T-helper 2 cell treated with Interferon-gamma antibody and Interleukin-4, amounts not matched to agents 5 μg/mL and 100 μg/mL, for 36 hours (primary cell): ENCODE measurements around the gene ANKLE1.
A peak's percentile ranks its signal among the peaks of the same experiment; 100 is the strongest.

Experiments
- DNase-seq: peaks from one replicate; pipeline ENCODE4 v3.0.0; 2021; ENCODE audit warnings: low spot score
- H3K27ac Mint-ChIP-seq: one replicate; pipeline ENCODE4 v1.8.0; 2021; ENCODE audit warnings: mild to moderate bottlenecking, mixed read lengths
- H3K27me3 Mint-ChIP-seq: one replicate; pipeline ENCODE4 v1.8.0; 2021; ENCODE audit warnings: low read depth, mixed read lengths
- H3K36me3 Mint-ChIP-seq: one replicate; pipeline ENCODE4 v1.8.0; 2021; ENCODE audit warnings: low read depth, mixed read lengths
- H3K4me1 Mint-ChIP-seq: one replicate; pipeline ENCODE4 v1.8.0; 2021; ENCODE audit warnings: low read depth, mixed read lengths
- H3K4me3 Mint-ChIP-seq: one replicate; pipeline ENCODE4 v1.8.0; 2022; ENCODE audit warnings: mild to moderate bottlenecking, moderate library complexity, mixed read lengths
- H3K9me3 Mint-ChIP-seq: one replicate; pipeline ENCODE4 v1.8.0; 2021; ENCODE audit warnings: mixed read lengths

Gene ANKLE1

DNA sequence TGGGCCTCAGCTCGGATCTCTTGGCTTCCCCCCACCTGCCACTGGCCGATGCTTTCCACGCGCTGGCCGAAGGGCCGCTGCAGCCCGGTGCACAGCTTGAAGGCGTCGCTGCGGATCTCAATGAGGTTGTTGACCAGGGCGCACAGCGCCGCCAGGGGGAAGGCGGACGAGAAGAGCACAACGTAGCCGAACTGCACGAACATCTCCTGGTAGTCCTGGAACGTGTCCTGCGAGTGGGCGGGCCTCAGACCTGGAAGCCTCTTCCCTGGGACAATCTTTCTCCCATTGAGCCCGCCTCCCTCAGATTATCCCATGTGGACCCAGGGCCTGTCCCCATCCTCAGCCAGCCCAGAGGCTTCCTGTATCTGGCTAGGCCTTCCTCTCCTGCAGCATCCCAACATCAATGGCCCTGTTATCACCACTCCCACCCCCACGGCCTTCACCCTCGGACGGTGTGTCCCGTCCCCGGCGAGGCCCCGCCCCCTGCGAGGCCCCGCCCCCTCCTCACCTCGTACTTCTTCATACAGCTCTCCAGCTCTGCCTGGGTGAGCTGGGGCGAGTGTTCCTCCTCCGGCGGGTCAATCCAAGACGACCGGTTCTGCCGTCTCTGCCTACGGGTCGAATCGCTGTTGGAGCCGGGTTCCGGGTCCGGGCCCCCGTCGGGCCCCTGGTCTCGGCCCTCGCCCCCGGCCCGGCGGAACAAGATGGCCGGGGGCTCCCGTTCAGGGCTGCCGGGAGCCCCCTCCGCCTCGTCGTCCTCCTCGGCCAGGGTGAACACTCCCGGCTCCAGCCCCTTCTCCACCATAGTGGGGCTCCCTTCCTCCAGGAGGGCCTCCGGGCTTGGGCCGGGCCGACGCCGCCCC is 46.2 kb downstream of the ANKLE1 start:
- H3K4me3 Mint-ChIP-seq, result peak overlapping the region; percentile 59
- DNase-seq, result no peak
- peaks cover 4% of the 10 kb centered on the region for H3K4me1 Mint-ChIP-seq
- H3K9me3 Mint-ChIP-seq, result no peaks in the 10 kb centered on the region
- peaks cover 11% of the 10 kb centered on the region for H3K27me3 Mint-ChIP-seq
- H3K27ac Mint-ChIP-seq, result no peak overlapping the region
- H3K36me3 Mint-ChIP-seq, result peaks cover 14% of the 10 kb centered on the region

DNA sequence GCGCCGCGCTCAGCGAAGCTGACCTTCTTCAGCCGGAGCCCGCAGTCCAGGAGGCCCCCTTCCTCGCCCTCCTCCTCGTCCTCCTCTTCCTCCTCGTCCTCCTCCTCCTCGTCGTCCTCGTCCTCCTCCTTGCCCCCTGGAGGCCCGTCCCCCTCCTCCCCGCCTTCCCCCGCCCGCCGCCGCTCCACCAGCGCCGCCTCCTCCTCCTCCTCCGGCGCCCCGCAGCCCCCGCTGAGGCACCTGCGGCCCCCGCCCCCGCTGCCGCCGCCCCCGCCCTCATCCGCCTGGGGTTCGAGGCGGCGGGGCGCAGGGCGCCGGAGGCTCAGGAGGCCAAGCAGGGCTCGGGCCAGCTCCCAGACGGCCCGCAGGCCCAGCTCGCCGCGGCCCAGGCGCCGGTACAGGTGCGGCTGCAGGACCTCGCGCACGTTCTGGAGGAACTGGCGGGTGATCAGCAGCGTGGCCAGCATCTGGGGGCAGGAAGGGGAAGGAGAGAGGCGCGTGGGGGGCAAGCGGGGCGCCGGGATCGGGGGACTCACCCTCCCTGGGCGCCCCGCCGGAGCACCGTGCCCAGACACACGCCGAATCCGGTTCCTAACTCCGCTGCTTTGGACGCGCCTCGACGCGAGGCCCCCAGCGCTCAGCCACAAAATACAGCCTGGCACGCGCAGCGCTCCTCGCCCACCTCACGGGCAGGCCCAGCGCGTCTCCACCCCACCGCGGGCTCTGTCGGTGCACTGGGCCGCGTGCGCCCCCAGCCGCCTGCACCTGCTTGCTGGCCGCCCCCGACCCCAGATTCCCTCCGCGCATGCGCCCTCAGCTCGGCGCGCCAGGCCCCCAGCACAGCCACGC is 47.0 kb downstream of the ANKLE1 start:
- H3K27ac Mint-ChIP-seq, result no peak overlapping the region
- H3K4me1 Mint-ChIP-seq, result peaks cover 8% of the 10 kb centered on the region
- peaks cover 14% of the 10 kb centered on the region for H3K36me3 Mint-ChIP-seq

DNA sequence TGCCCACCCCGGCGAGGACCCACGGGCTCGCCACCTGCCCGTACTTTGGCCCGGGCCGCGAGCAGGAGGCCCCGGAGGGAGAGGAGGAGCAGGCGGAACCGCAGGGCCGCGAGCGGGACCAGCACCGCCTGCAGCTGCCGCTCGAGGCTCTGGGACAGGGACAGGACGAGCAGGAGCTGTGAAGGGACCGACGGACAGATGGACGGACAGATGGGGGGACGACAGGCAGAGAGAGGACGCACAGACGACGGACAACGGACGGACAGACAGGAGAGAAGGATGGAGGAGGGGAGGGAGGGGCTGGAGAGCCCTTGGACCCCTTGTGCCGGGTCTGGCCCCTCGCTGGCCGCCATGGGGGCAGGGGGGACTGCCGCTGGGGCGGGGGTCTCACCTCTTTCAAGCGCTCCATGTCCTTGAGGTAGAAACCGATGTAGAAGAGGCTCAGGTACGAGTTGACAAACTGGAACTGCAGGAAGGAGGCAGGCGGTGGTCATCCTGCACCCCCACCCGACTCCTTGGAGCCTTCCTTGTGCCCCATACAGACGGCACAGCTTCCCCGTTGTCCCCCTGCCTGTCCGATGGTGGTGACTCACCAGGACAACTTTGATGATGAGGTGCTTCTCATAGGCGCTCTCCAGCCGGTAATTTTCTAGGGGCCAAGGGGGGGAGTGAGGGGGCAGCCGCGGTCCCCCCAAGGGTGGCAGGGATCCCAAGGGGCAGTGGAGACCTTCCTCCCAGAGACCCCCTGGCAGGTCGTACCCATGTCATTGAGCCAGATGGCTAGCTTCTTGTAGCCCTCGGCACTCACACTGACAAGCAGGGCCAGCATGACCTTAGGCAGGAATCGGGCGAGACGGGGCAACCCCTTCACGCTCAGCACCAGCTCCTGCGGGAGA is 47.9 kb downstream of the ANKLE1 start:
- Mint-ChIP-seq H3K4me3 (peak overlapping the region; percentile 42), H3K27ac (no peak overlapping the region), H3K27me3 (peaks cover 11% of the 10 kb centered on the region)

More for the DNA sequence above, 47.0 kb downstream of the ANKLE1 start:
- Mint-ChIP-seq H3K9me3 (no peaks in the 10 kb centered on the region), H3K4me3 (peak overlapping the region; percentile 54), H3K27me3 (peaks cover 11% of the 10 kb centered on the region)
- DNase-seq, result no peak

DNA sequence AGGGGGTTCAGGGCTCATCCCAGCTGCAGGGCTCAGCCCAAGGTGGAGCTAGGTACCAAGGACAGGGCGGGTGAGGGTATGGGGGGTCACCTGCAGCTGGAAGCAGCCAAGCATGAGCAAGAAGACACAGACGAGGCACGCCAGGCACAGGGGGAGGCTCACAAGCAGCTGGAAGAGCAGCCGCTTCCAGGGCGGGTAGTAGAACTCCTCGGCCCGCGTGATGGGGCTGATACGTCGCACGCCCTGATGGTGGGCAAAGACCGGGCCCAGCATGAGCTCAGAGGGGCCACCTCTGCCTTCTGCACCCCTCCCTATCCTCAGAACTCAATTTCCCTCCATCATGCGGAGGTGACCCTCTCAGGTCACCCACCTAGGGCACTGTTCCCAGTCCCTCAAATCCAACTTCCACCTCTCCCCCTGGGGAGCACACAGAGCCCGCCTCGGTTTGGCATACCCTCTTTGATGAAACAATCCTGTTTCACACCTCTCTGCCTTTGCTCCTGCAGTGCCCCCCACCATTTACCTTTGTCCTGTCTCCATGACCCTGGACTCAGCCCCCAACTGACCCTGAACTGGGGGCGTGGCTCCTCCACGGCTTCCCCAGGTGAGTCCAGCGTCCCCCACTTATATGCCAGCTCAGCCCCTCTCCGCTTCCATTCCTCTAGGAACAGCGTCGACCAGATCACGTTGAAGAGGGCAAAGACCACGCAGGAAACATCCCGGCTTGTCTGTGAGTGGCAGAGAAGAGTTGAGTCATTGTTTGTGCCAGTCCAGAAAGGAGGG is 48.8 kb downstream of the ANKLE1 start:
- Mint-ChIP-seq H3K9me3 (no peaks in the 10 kb centered on the region), H3K4me1 (peaks cover 17% of the 10 kb centered on the region), H3K36me3 (peaks cover 17% of the 10 kb centered on the region), H3K27ac (no peak overlapping the region), H3K27me3 (peaks cover 11% of the 10 kb centered on the region), H3K4me3 (peak overlapping the region; percentile 26)
- DNase-seq, result no peak

More for the DNA sequence above, 47.9 kb downstream of the ANKLE1 start:
- Mint-ChIP-seq H3K36me3 (peaks cover 17% of the 10 kb centered on the region), H3K9me3 (no peaks in the 10 kb centered on the region), H3K4me1 (peaks cover 12% of the 10 kb centered on the region)
- no peak for DNase-seq

DNA sequence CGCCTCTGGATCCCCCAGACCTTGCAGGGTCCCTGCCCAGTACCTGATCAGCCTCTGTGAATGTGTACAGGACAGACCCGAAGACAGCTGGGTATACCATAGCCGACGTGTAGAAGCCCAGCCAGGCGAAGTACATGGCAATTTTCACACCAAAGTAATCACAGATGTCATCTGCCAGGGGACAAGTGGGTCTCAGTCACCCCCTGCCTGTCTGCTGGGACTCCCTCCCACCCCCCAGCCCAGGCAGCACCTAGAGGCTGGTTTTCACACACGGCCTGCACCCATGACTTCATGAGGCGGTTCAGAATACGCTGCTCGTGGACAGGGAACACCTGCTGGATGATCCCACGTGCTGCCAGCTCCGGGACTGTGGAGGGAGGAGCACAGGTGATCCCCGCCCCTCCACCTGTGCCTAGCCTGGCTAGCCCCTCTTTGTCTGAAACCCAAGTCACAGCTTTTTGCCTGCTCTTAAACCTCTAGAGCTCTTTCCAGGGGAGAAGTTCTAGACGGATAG is 49.4 kb downstream of the ANKLE1 start:
- Mint-ChIP-seq H3K36me3 (peaks cover 17% of the 10 kb centered on the region), H3K27ac (no peak overlapping the region), H3K27me3 (peaks cover 11% of the 10 kb centered on the region), H3K4me1 (peaks cover 17% of the 10 kb centered on the region), H3K4me3 (no peak overlapping the region), H3K9me3 (no peaks in the 10 kb centered on the region)
- no peak for DNase-seq

DNA sequence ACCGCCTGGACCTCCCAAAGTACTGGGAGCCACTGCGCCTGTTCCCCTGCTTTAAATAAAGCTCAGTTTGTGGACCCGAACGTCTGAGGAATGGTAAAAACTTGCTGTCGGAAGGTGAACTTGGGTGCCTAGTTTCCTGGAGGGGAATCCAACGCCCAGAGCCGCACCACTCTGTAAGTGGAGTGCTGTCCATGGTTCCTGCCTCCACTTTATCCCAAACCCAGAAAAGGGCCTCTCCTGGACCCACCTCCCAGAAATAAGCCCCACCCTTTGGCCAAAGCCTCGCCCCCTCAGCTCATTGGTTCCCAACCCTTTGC is 50.6 kb downstream of the ANKLE1 start:
- Mint-ChIP-seq H3K36me3 (peaks cover 17% of the 10 kb centered on the region), H3K9me3 (no peaks in the 10 kb centered on the region), H3K27me3 (peaks cover 11% of the 10 kb centered on the region), H3K4me1 (peaks cover 20% of the 10 kb centered on the region), H3K4me3 (no peak overlapping the region), H3K27ac (no peak overlapping the region)
- no peak for DNase-seq

DNA sequence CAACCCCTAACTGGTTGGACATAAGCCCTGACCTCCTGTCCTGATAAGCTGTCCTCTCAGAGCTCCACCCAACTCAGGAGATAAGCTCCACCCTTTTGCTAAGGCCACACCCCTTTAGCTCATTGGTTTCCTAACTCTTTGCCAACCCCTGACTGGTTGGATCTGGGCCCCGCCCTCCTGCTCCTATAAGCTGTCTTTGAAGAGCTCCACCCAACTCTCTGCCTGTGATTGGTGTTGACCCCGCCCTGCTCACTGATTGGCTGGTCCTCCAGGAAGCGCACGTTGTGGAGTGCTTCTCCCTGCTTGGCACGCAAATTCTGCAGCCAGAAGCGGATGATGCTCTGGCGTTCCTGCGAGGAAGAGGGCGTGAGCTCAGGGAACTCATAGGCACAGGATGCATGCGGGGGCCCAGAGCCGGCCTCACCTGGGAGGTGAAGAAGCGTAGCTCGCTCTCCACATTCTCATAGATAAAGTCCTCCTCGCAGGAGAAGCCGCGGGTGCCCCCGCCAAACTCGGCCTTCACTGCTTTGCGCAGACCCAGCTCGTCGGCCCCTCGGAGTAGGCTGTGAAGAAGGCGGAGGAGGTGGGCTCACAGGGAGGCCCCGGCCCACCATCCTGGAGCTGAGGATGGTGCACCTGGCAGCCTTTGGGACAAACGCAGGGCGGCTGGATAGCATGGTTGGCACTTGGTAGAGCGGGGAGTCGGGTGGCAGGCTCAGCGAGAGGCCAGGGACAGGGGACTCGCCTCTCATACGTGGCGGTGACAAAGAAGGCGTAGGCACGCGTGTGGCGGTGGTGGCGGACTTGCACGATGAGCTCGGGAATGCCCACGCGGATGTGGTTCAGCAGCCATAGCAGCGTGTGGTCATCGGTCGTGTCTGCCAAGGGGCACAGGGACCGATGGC is 51.2 kb downstream of the ANKLE1 start:
- H3K27ac Mint-ChIP-seq, result peak overlapping the region; percentile 52
- H3K9me3 Mint-ChIP-seq, result no peaks in the 10 kb centered on the region
- H3K27me3 Mint-ChIP-seq, result peaks cover 11% of the 10 kb centered on the region
- peaks cover 17% of the 10 kb centered on the region for H3K36me3 Mint-ChIP-seq
- H3K4me3 Mint-ChIP-seq, result peak overlapping the region; percentile 49
- DNase-seq, result peak; percentile 49
- H3K4me1 Mint-ChIP-seq, result peaks cover 20% of the 10 kb centered on the region

DNA sequence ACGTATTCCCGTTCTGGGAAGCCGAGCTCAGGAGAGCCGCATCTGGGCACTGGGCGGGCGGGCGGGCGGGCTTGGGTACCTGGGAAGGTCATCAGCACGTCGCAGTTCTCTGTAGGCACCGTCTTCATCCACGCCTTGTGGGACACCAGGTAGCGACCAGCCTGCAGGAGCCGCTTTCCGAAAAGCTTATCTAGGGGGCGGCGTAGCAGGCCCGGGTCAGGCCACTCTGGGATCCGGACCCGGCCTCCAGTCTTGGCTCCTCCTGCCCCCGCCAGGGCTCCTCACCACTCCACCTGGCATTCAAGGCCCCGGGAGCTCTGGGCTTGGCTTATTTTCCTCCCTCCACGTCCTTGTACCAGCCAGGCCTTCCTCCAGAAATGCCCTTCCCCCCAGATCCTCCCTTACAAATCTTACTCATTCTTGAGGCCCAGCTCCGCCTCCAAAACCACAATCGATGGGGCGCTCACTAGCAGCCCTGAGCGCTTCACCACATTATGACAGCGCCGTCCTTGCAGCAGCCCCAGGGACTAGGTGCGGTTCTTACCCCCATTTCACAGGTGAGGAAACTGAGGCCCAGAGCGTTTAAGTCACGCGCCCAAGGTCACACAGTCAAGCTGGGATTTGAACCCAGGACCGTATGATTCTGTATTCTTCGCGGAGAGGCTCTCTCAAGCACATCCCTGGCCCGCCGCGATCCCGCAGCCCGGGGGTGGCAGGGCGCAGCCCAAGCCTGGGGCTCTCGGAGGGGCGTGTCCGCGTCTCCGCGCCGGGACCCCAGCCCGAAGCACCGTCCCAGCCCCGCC is 52.1 kb downstream of the ANKLE1 start:
- Mint-ChIP-seq H3K4me3 (peak overlapping the region; percentile 84), H3K27me3 (peaks cover 11% of the 10 kb centered on the region), H3K4me1 (peaks cover 25% of the 10 kb centered on the region), H3K36me3 (peaks cover 17% of the 10 kb centered on the region), H3K27ac (peak overlapping the region; percentile 89), H3K9me3 (no peaks in the 10 kb centered on the region)
- peak; percentile 78 for DNase-seq

DNA sequence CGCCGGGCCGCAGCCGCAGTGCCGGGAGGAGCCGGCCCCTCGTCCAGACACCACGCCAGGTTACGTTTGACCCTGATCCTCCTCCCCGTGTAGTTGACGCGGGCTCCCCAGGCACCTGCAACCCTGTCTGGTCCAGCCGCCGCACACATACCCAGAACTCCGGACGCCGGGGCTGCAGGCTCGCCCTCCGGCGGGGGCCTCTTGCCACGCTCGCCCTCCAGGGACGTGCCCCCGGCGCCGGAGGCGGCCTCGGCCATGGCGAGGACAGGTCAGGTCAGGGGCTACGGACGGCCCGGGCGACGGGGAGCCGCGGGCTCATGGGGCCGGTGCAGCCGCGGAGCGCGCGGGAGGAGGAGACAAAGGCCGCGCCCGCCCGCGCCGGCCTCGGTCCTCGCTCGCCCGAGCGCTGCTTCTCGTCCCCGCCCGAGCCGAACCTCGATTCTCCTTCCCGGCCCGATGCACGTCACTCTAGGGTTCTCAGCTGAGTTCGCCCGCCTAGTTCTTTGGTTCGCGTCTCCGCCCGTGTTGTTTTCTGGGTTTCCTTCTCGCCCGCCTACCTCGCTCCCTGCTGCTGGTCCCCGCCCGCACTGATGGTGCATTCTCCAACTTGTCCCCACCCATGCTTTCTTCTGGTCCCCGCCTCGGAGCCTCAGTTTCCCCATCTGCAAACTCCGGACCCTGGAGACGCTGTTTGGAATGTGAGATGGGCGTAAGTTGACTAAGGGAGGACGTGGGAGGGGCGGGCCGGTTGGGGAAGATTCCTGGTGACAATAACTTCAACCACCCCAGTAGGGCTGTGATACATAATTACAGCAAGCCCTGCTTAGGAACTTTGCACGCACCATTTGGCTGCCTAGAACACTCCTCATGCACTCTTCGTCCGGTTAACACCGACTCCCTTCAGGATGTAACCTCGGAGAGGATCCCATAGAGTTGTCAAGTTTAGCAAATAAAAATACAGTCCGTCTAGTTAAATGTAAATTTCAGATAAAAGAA is 53.0 kb downstream of the ANKLE1 start, which contains the start of gene ANO8:
Gene ANO8, minus strand, starts transcription at position 442 of the 996 bp plus-strand sequence. Its CDS starts 185 bp downstream, at position 257.
- DNase-seq, result peak; percentile 95
- H3K27ac Mint-ChIP-seq, result peak within 1 kb of the TSS; percentile 89
- H3K9me3 Mint-ChIP-seq, result no peaks in the 10 kb centered on the region
- H3K4me3 Mint-ChIP-seq, result peak within 1 kb of the TSS; percentile 84
- peaks cover 25% of the 10 kb centered on the region for H3K4me1 Mint-ChIP-seq
- H3K27me3 Mint-ChIP-seq, result peaks cover 10% of the 10 kb centered on the region
- H3K36me3 Mint-ChIP-seq, result peaks cover 17% of the 10 kb centered on the region

DNA sequence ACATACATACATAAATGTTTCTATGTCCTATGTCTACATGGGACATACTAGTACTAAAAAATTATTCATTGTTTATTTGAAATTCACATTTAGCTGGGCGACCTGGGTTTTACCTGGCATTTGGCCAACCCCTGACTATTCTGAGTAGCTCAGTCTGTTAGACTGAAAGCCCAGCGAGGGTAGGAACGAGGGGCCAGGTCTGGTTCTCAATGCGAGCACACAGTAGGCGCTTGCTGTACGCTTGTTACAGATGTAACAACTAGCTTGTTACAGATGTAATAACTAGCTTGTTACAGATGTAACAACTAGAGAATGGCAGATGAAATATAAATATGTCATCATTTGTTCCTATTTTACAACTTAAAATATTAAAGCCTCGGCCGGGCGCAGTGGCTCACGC is 53.9 kb downstream of the ANKLE1 start:
- H3K4me3 Mint-ChIP-seq, result peak overlapping the region; percentile 83
- peaks cover 25% of the 10 kb centered on the region for H3K4me1 Mint-ChIP-seq
- no peak for DNase-seq
- no peaks in the 10 kb centered on the region for H3K9me3 Mint-ChIP-seq
- H3K27me3 Mint-ChIP-seq, result peaks cover 4% of the 10 kb centered on the region
- H3K27ac Mint-ChIP-seq, result no peak overlapping the region
- peaks cover 11% of the 10 kb centered on the region for H3K36me3 Mint-ChIP-seq
